OCI-LY1 (cell line): ENCODE measurements around the gene ZNF710.
"Not testable (repeated sequence)": the region's sequence is repeated elsewhere in the genome, so short reads cannot be mapped to it uniquely, and the experiment has no call there.

Source experiments
- H2AFZ ChIP-seq: fragments of 200-600 bp; sonication (generic), shearing (Covaris generic); 2 replicates; pipeline ENCODE4 v1.6.0; 2014; ENCODE audit warnings: antibody characterized with exemption, mild to moderate bottlenecking, low read length
- H3F3A ChIP-seq: fragments of 200-600 bp; sonication (generic), shearing (Covaris generic); 2 replicates; pipeline ENCODE4 v1.6.0; 2014; ENCODE audit warnings: mild to moderate bottlenecking, antibody characterized with exemption, low read length, moderate library complexity; ENCODE audit not compliant: insufficient read depth
- H3K27ac ChIP-seq: fragments of 200-600 bp; sonication (generic); 2 replicates; pipeline ENCODE4 v1.5.1; 2014; ENCODE audit warnings: low read length, mixed run types, mild to moderate bottlenecking, low read depth; ENCODE audit not compliant: poor library complexity, severe bottlenecking
- H3K27me3 ChIP-seq: fragments of 200-600 bp; sonication (generic); 2 replicates; pipeline ENCODE4 v1.6.0; 2014; ENCODE audit warnings: antibody characterized with exemption, mild to moderate bottlenecking, low read length, moderate library complexity; ENCODE audit not compliant: insufficient read depth
- H3K36me3 ChIP-seq: fragments of 200-600 bp; sonication (generic); 2 replicates; pipeline ENCODE4 v1.6.1; 2014; ENCODE audit warnings: mild to moderate bottlenecking, antibody characterized with exemption, low read length, moderate library complexity, mixed read lengths; ENCODE audit not compliant: insufficient read depth
- H3K4me1 ChIP-seq: fragments of 200-600 bp; sonication (generic); 2 replicates; pipeline ENCODE4 v1.5.1; 2014; ENCODE audit warnings: mild to moderate bottlenecking, low read length, moderate library complexity; ENCODE audit not compliant: insufficient read depth, severe bottlenecking
- H3K4me2 ChIP-seq: fragments of 200-600 bp; sonication (generic), shearing (Covaris generic); 2 replicates; pipeline ENCODE4 v1.6.1; 2014; ENCODE audit warnings: low read length
- H3K4me3 ChIP-seq: fragments of 200-600 bp; sonication (generic); 2 replicates; pipeline ENCODE4 v1.5.1; 2014; ENCODE audit warnings: low read length, low read depth, mild to moderate bottlenecking, mixed read lengths; ENCODE audit not compliant: poor library complexity, severe bottlenecking
- H3K79me2 ChIP-seq: fragments of 200-600 bp; shearing (Covaris generic); 2 replicates; pipeline ENCODE4 v1.6.1; 2016; ENCODE audit warnings: mixed run types, low read length, mixed read lengths; ENCODE audit not compliant: insufficient read depth
- H3K9ac ChIP-seq: fragments of 200-600 bp; sonication (generic), shearing (Covaris generic); 2 replicates; pipeline ENCODE4 v1.6.1; 2014; ENCODE audit warnings: mild to moderate bottlenecking, low read length, mixed read lengths
- H3K9me2 ChIP-seq: fragments of 200-600 bp; sonication (generic), shearing (Covaris generic); 2 replicates; pipeline ENCODE4 v1.6.1; 2014; ENCODE audit warnings: low read depth, mild to moderate bottlenecking, low read length, mixed read lengths
- H3K9me3 ChIP-seq: fragments of 200-600 bp; shearing (Covaris generic); 2 replicates; pipeline ENCODE4 v1.6.1; 2014; ENCODE audit warnings: low read length, mixed read lengths
- H4K20me1 ChIP-seq: fragments of 200-600 bp; sonication (generic), shearing (Covaris generic); 2 replicates; pipeline ENCODE4 v1.6.0; 2016; ENCODE audit warnings: mild to moderate bottlenecking, low read length; ENCODE audit not compliant: insufficient read depth
- CTCF ChIP-seq: fragments of 200-600 bp; sonication (generic), shearing (Covaris generic); IDR thresholded peaks from 2 replicates; pipeline ENCODE4 v1.5.1; 2017; ENCODE audit warnings: mild to moderate bottlenecking, antibody characterized with exemption, low read length, moderate library complexity, mixed read lengths
- EZH2 ChIP-seq: fragments of 200-600 bp; sonication (generic), shearing (Covaris generic); IDR thresholded peaks from 2 replicates; pipeline ENCODE4 v1.8.0; 2017; ENCODE audit warnings: borderline replicate concordance, mixed run types, mild to moderate bottlenecking, antibody characterized with exemption, low read length, moderate library complexity, mixed read lengths

ZNF710 gene

GRCh38 chr15:89975482-89976245 is 25.5 kb upstream of the ZNF710 start:
- H3K9me2 ChIP-seq: no peaks in the 10 kb centered on the region
- peaks cover 10% of the 10 kb centered on the region for H3K4me1 ChIP-seq
- H3K27ac ChIP-seq: no peak overlapping the region
- no peaks in the 10 kb centered on the region for H4K20me1 ChIP-seq
- H3K36me3 ChIP-seq: no peaks in the 10 kb centered on the region
- H2AFZ ChIP-seq: no peak overlapping the region
- no peaks in the 10 kb centered on the region for H3F3A ChIP-seq
- no peak overlapping the region for H3K9ac ChIP-seq
- H3K4me2 ChIP-seq: no peak overlapping the region
- no peak for TF ChIP-seq EZH2
- no peak for TF ChIP-seq CTCF
- H3K79me2 ChIP-seq: no peaks in the 10 kb centered on the region
- H3K9me3 ChIP-seq: no peaks in the 10 kb centered on the region
- no peak overlapping the region for H3K4me3 ChIP-seq
- H3K27me3 ChIP-seq: no peaks in the 10 kb centered on the region; the same call in 1 of the 2 replicates

- Histone ChIP-seq H3F3A (no peaks in the 10 kb centered on the region), H3K9me2 (no peaks in the 10 kb centered on the region), H3K9me3 (no peaks in the 10 kb centered on the region), H3K27ac (no peak overlapping the region), H3K4me2 (no peak overlapping the region), H4K20me1 (no peaks in the 10 kb centered on the region), H2AFZ (no peak overlapping the region), H3K79me2 (no peaks in the 10 kb centered on the region), H3K27me3 (peaks cover 3% of the 10 kb centered on the region; the same call in 1 of the 2 replicates), H3K36me3 (no peaks in the 10 kb centered on the region), H3K4me1 (peaks cover 10% of the 10 kb centered on the region), H3K9ac (no peak overlapping the region), H3K4me3 (no peak overlapping the region)
- TF ChIP-seq EZH2 (no peak), CTCF (no peak)
These were observed 24.9 kb upstream of the ZNF710 start for GRCh38 chr15:89976246-89976600.

- H2AFZ ChIP-seq, H3F3A ChIP-seq, H3K9ac ChIP-seq, H4K20me1 ChIP-seq, H3K27ac ChIP-seq, H3K4me3 ChIP-seq, H3K4me2 ChIP-seq, H3K9me3 ChIP-seq, H3K36me3 ChIP-seq, H3K27me3 ChIP-seq, H3K4me1 ChIP-seq, H3K9me2 ChIP-seq, H3K79me2 ChIP-seq: not testable (repeated sequence)
These were observed 23.3 kb upstream of the ZNF710 start for GRCh38 chr15:89977836-89978235.

- Histone ChIP-seq H3K9me3 (no peaks in the 10 kb centered on the region), H4K20me1 (no peaks in the 10 kb centered on the region), H3K9me2 (no peaks in the 10 kb centered on the region), H3K27ac (no peak overlapping the region), H3K79me2 (no peaks in the 10 kb centered on the region), H3K27me3 (peaks cover 7% of the 10 kb centered on the region; the same call in 1 of the 2 replicates), H3K4me2 (no peak overlapping the region), H2AFZ (no peak overlapping the region), H3F3A (no peaks in the 10 kb centered on the region), H3K36me3 (no peaks in the 10 kb centered on the region), H3K4me1 (peaks cover 10% of the 10 kb centered on the region), H3K9ac (no peak overlapping the region), H3K4me3 (no peak overlapping the region)
- TF ChIP-seq EZH2 (no peak), CTCF (no peak)
These were observed 22.2 kb upstream of the ZNF710 start for GRCh38 chr15:89978914-89979313.
